Peyer's patch (tissue), 4 donors: Measurements from ENCODE around the gene BABAM1. TPM values are rescaled to one million over a fixed set of nuclear protein-coding genes. Genes with fewer than 3 reads are reported as not detected.
"Not testable (repeated sequence)": the region's sequence is repeated elsewhere in the genome, so short reads cannot be mapped to it uniquely, and the experiment has no call there.

ENCODE experiments used
- DNase-seq, 3 donors: peaks; one replicate each; pipeline ENCODE4 v3.0.0-alpha.2; 2017 to 2019
- H3K27ac ChIP-seq, 4 donors: fragments of 200-600 bp; sonication (generic); one replicate each; pipeline ENCODE4 v1.5.1; 2016 to 2019
- H3K27me3 ChIP-seq, 2 donors: fragments of 200-600 bp; sonication (generic); one replicate each; pipeline ENCODE4 v1.5.1; 2019
- H3K36me3 ChIP-seq, 3 donors: fragments of 200-600 bp; sonication (generic); one replicate each; pipeline ENCODE4 v1.5.1; 2016 to 2019
- H3K4me1 ChIP-seq, 4 donors: fragments of 200-600 bp; sonication (generic); one replicate each; pipeline ENCODE4 v1.5.1; 2016 to 2019
- H3K4me3 ChIP-seq, 4 donors: fragments of 200-600 bp; sonication (generic); 1 replicate in 3 of 4; 2 replicates in 1 of 4; pipeline ENCODE4 v1.5.1; 2016 to 2019; ENCODE audit warnings: mild to moderate bottlenecking in 1 of 4
- H3K9me3 ChIP-seq, 4 donors: fragments of 200-600 bp; sonication (generic); one replicate each; pipeline ENCODE4 v1.5.1; 2016 to 2019; ENCODE audit warnings: mild to moderate bottlenecking in 1 of 4
- CTCF ChIP-seq, 6 experiments: fragments of 450-650 bp in 4 of 6; fragments of 200-600 bp in 2 of 6; sonication (generic) in 1 of 6; IDR thresholded peaks; one replicate each; pipeline ENCODE4 v1.5.1; 2017 to 2019; ENCODE audit warnings: antibody characterized with exemption in 6 of 6, mild to moderate bottlenecking in 3 of 6, moderate library complexity in 1 of 6
- POLR2A ChIP-seq, 2 donors: fragments of 450-650 bp; IDR thresholded peaks; one replicate each; pipeline ENCODE4 v1.5.1; 2017; ENCODE audit warnings: antibody characterized with exemption in 2 of 2, mild to moderate bottlenecking in 2 of 2, moderate library complexity in 2 of 2
- total RNA-seq, 4 donors: library from RNA; depleted of rRNA; stranded (reverse); fragments of >200 nt; gene quantifications; one replicate each; pipeline ENCODE4 v1.1.0, GENCODE V29; 2016

Gene BABAM1
- total RNA-seq, 4 donors from 2014 or later = 51.8 to 174 (median 59.2) TPM

- H3K27ac ChIP-seq = no peak overlapping the region
- DNase-seq = no peak
- no peak overlapping the region for H3K4me3 ChIP-seq
- no peaks in the 10 kb centered on the region for H3K36me3 ChIP-seq
- peaks cover 6 to 13% (median 9%) of the 10 kb centered on the region in 4 donors for H3K4me1 ChIP-seq
- TF ChIP-seq POLR2A (IDR thresholded peaks at IDR 0.05) = no peak
- TF ChIP-seq CTCF (IDR thresholded peaks at IDR 0.05) = no peak
- H3K27me3 ChIP-seq = peaks cover 0 to 8% of the 10 kb centered on the region in 2 donors
- H3K9me3 ChIP-seq = no peaks in the 10 kb centered on the region
Measured at GRCh38 chr19:17286752-17287151, 19.5 kb downstream of the BABAM1 start.

DNA sequence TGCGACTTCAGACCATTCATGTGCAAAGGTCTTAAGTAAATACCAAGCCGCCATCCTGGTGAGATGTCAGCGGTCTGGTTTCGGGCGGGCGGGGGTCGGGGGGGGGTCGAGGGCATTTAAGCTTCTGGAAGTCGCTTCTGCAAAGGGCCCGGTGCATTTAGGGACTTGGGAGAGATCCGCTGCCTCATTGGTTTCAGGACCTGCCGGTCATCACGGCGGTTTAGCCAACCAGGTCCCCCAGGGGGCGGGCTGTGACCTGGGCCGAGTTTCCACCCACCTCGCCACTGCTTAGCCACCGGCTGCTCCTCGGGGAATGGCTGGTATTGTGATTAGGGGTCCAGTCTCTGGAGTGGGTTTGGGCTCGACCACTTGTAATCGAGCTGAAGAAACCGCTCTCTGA is 22.2 kb downstream of the BABAM1 start:
- H3K4me3 ChIP-seq = no peak overlapping the region
- no peak for TF ChIP-seq POLR2A (IDR thresholded peaks at IDR 0.05)
- no peak for TF ChIP-seq CTCF (IDR thresholded peaks at IDR 0.05)
- H3K36me3 ChIP-seq = no peaks in the 10 kb centered on the region
- no peak overlapping the region for H3K27ac ChIP-seq
- peaks cover 0 to 4% (median 2%) of the 10 kb centered on the region in 4 donors for H3K4me1 ChIP-seq
- H3K9me3 ChIP-seq = no peaks in the 10 kb centered on the region
- H3K27me3 ChIP-seq = no peaks in the 10 kb centered on the region
- DNase-seq = peak; percentile 36 to 75 (median 60)

GRCh38 chr19:17292301-17293074 is 25.2 kb downstream of the BABAM1 start:
- TF ChIP-seq CTCF (IDR thresholded peaks at IDR 0.05) (peak; percentile 51 to 86 (median 74)), POLR2A (IDR thresholded peaks at IDR 0.05) (no peak)
- Histone ChIP-seq H3K4me3 (peak overlapping the region; percentile 55 to 62 (median 60)), H3K9me3 (no peaks in the 10 kb centered on the region), H3K4me1 (peaks cover 0 to 4% (median 2%) of the 10 kb centered on the region in 4 donors), H3K27me3 (no peaks in the 10 kb centered on the region), H3K27ac (peak overlapping the region; percentile 56 to 79 (median 66)), H3K36me3 (no peaks in the 10 kb centered on the region)
- peak; percentile 82 to 89 (median 84) for DNase-seq

DNA sequence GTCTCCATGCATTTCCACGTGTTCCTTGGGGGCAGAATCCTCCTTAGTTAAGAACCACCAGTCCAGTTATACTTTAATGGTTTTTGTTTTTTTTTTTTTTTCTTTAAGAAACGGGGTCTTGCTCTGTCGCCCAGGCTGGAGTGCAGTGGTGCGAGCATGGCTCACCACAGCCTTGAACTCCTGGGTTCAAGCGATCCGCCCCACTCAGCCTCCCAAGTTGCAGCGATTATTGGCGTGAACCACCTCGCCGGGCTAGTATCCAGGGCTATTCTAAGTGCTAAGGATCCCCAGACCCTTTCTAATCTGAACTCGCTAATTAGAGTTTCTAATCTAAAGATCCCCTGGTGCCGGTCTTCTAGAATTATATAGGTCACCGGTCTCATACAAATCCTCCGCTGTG is 26.4 kb downstream of the BABAM1 start:
- Histone ChIP-seq H3K4me1 (peaks cover 0 to 4% (median 2%) of the 10 kb centered on the region in 4 donors), H3K27ac (no peak overlapping the region), H3K4me3 (no peak overlapping the region), H3K36me3 (no peaks in the 10 kb centered on the region), H3K9me3 (no peaks in the 10 kb centered on the region), H3K27me3 (no peaks in the 10 kb centered on the region)
- no peak for DNase-seq
- TF ChIP-seq CTCF (IDR thresholded peaks at IDR 0.05) (no peak), POLR2A (IDR thresholded peaks at IDR 0.05) (no peak)

DNA sequence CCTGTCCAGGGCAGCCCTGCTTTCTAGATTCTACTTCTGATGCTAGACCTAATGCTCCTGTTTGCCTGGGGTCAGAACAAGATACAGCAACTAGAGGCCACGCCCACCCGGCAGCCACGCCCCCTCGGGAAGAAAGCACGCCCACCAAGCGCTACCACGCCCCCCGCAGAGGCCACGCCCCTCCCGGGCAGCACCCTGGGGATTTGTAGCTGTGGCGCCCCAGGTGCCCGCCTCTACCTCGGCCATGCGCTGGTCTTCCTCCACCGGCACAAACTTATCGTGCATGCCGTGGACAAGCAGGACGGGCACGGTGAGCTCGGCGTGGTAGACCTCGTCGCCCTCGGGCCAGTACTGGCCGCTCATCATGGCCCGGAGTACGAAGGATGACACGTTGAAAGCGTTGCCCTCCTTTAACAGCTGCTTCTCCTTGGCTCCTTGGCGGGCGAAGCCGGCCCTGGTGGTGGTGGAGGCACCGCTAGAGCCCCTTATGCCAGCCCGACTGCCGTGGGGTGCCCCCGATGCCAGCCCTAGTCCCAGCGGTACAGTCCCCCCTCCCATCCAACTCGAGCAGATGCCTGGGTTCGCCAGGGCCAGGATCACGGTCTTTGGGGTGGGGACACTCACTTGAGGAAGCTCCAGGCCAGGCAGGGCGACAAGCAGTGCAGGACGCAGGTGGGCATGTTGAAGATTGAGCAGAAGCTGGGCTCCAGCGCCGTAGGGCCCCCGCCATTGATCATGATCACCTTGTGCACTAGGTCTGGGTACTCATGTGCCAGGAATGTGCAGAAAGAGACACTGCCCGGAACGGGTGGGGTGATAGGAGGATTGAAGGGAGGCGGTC is 27.0 kb downstream of the BABAM1 start:
- Histone ChIP-seq H3K4me3 (no peak overlapping the region), H3K9me3 (no peaks in the 10 kb centered on the region), H3K27me3 (no peaks in the 10 kb centered on the region), H3K4me1 (peaks cover 0 to 4% (median 2%) of the 10 kb centered on the region in 4 donors), H3K27ac (no peak overlapping the region), H3K36me3 (no peaks in the 10 kb centered on the region)
- peak; percentile 35 to 65 (median 61) for DNase-seq
- TF ChIP-seq CTCF (IDR thresholded peaks at IDR 0.05) = no peak
- no peak for TF ChIP-seq POLR2A (IDR thresholded peaks at IDR 0.05)

DNA sequence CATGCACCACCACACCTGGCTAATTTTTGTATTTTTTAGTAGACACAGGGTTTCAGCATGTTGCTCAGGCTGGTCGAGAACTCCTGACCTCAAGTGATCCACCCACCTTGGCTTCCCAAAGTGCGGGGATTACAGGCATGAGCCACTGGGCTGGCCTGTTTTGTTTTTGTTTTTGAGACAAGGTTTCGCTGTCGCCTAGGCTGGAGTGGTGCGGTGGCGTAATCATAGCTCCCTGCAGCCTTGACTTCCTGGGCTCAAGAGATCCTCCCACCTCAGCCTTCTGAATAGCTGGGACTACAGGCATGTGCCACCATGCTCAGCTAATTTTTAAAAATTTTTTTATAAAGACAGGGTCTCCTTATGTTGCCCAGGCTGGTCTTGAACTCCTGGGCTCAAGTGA is 28.3 kb downstream of the BABAM1 start:
- H3K27ac ChIP-seq, H3K36me3 ChIP-seq, H3K4me1 ChIP-seq, H3K27me3 ChIP-seq, H3K9me3 ChIP-seq, DNase-seq, H3K4me3 ChIP-seq: not testable (repeated sequence)
